H1 (cell line): Measurements from ENCODE around the gene KCNQ1OT1. TPM values are rescaled to one million over a fixed set of nuclear protein-coding genes. Genes with fewer than 3 reads are reported as not detected.

Experiments used
- CTCF ChIA-PET: fragments of 300-600 bp; sonication (Branson Sonifier 250); formaldehyde crosslinking; loops from one replicate; lab custom pipeline; 2021; ENCODE audit not compliant: partially characterized antibody; lab: Charles Lee
- POLR2A ChIA-PET: fragments of 300-600 bp; sonication (Branson Sonifier 250); formaldehyde crosslinking; loops from one replicate; lab custom pipeline; 2021; ENCODE audit warnings: inconsistent platforms; ENCODE audit not compliant: partially characterized antibody; lab: Charles Lee
- DNase-seq, 2 experiments: peaks; one replicate each; pipeline versions ENCODE4 v3.0.0 to v3.0.0-alpha.2; 2010 to 2022; ENCODE audit warnings: low spot score in 2 of 2, low read depth in 1 of 2, mixed read lengths in 1 of 2
- FAIRE-seq: peaks from 2 replicates; lab custom pipeline; 2011; peaks lifted over from hg19 to GRCh38; lab: Jason Lieb, UNC
- H2AFZ ChIP-seq: 2 replicates; pipeline ENCODE4 v1.8.1; 2012; ENCODE audit warnings: low read length, inconsistent platforms
- H2AK5ac ChIP-seq: 2 replicates; pipeline ENCODE4 v1.6.1; 2013; ENCODE audit warnings: low read depth, low read length
- H2BK120ac ChIP-seq: replicated peaks from 2 replicates; pipeline ENCODE3; 2013; ENCODE audit warnings: low read depth, low read length, inconsistent platforms
- H2BK12ac ChIP-seq: 2 replicates; pipeline ENCODE4 v1.6.1; 2013; ENCODE audit warnings: low read depth, low read length
- H2BK15ac ChIP-seq: 2 replicates; pipeline ENCODE4 v1.6.1; 2013; ENCODE audit warnings: low read length
- H2BK20ac ChIP-seq: 2 replicates; pipeline ENCODE4 v1.6.1; 2013; ENCODE audit warnings: low read length
- H2BK5ac ChIP-seq: 2 replicates; pipeline ENCODE4 v1.6.1; 2013; ENCODE audit warnings: low read depth, low read length
- H3K14ac ChIP-seq: 2 replicates; pipeline ENCODE4 v1.6.1; 2013; ENCODE audit warnings: inconsistent platforms; ENCODE audit not compliant: insufficient read length
- H3K18ac ChIP-seq: 2 replicates; pipeline ENCODE4 v1.6.1; 2013; ENCODE audit warnings: low read length; ENCODE audit errors: extremely low read depth
- H3K23ac ChIP-seq: 2 replicates; pipeline ENCODE4 v1.6.1; 2013; ENCODE audit warnings: inconsistent platforms; ENCODE audit not compliant: insufficient read length
- H3K23me2 ChIP-seq: 2 replicates; pipeline ENCODE4 v1.6.1; 2013; ENCODE audit warnings: low read depth, low read length
- H3K27ac ChIP-seq: 2 replicates; pipeline ENCODE4 v1.6.1; 2011; ENCODE audit warnings: low read depth, low read length, inconsistent platforms
- H3K27me3 ChIP-seq, 4 experiments: replicated peaks in 1 of 4; 1 replicate in 1 of 4; 2 replicates in 3 of 4; pipeline versions ENCODE4 v1.6.1 to v1.8.1; 2011 to 2013; ENCODE audit warnings: low read length in 3 of 4, mild to moderate bottlenecking in 3 of 4, inconsistent platforms in 2 of 4, mixed read lengths in 2 of 4, moderate library complexity in 1 of 4; ENCODE audit not compliant: control insufficient read depth in 3 of 4, insufficient read depth in 3 of 4; ENCODE audit errors: extremely low read depth in 1 of 4
- H3K36me3 ChIP-seq, 4 experiments: 2 replicates each; pipeline versions ENCODE4 v1.6.1 to v1.8.1; 2011 to 2013; ENCODE audit warnings: mild to moderate bottlenecking in 4 of 4, low read length in 3 of 4, moderate library complexity in 2 of 4, control low read depth in 1 of 4, inconsistent platforms in 1 of 4; ENCODE audit not compliant: insufficient read depth in 4 of 4, control insufficient read depth in 2 of 4
- H3K4ac ChIP-seq: replicated peaks from 2 replicates; pipeline ENCODE3; 2013; ENCODE audit warnings: low read length, low read depth, mixed read lengths, inconsistent platforms; ENCODE audit not compliant: insufficient read length
- H3K4me1 ChIP-seq, 4 experiments: replicated peaks in 1 of 4; 1 replicate in 1 of 4; 2 replicates in 3 of 4; pipeline versions ENCODE4 v1.6.1 to v1.8.1; 2011 to 2013; ENCODE audit warnings: low read length in 3 of 4, inconsistent platforms in 2 of 4, mixed read lengths in 1 of 4; ENCODE audit not compliant: insufficient read depth in 4 of 4, control insufficient read depth in 3 of 4
- H3K4me2 ChIP-seq, 2 experiments: 2 replicates each; pipeline versions ENCODE4 v1.6.1 to v1.8.1; 2011 to 2013; ENCODE audit warnings: low read depth in 2 of 2, low read length in 2 of 2, control low read depth in 1 of 2, inconsistent platforms in 1 of 2, mild to moderate bottlenecking in 1 of 2; ENCODE audit not compliant: insufficient read depth in 1 of 2
- H3K4me3 ChIP-seq, 4 experiments: fragments of 200-600, 300-600 bp in 1 of 4; sonication (generic), shearing (Covaris generic), sonication (Bioruptor Twin) in 1 of 4; 2 replicates each; pipeline versions ENCODE4 v1.5.1 to v1.8.1; 2011 to 2016; ENCODE audit warnings: low read length in 4 of 4, low read depth in 3 of 4, control low read depth in 2 of 4, inconsistent platforms in 2 of 4, mild to moderate bottlenecking in 2 of 4, mixed read lengths in 1 of 4, moderate library complexity in 1 of 4; ENCODE audit not compliant: insufficient read depth in 2 of 4; ENCODE audit errors: extremely low read depth in 1 of 4
- H3K56ac ChIP-seq: replicated peaks from 2 replicates; pipeline ENCODE3; 2013; ENCODE audit warnings: low read depth, mild to moderate bottlenecking, mixed read lengths, low read length, inconsistent platforms; ENCODE audit not compliant: insufficient read length
- H3K79me1 ChIP-seq: 2 replicates; pipeline ENCODE4 v1.6.1; 2013; ENCODE audit warnings: low read depth, low read length, control low read depth
- H3K79me2 ChIP-seq, 2 experiments: 2 replicates each; pipeline versions ENCODE4 v1.6.1 to v1.8.1; 2012 to 2013; ENCODE audit warnings: low read length in 2 of 2, mild to moderate bottlenecking in 2 of 2, inconsistent platforms in 1 of 2; ENCODE audit not compliant: insufficient read depth in 2 of 2, control insufficient read depth in 1 of 2
- H3K9ac ChIP-seq, 4 experiments: replicated peaks in 1 of 4; 1 replicate in 1 of 4; 2 replicates in 3 of 4; pipeline versions ENCODE4 v1.6.1 to v1.8.1; 2011 to 2013; ENCODE audit warnings: low read depth in 3 of 4, low read length in 3 of 4, control low read depth in 2 of 4, mild to moderate bottlenecking in 2 of 4, moderate library complexity in 2 of 4, inconsistent platforms in 1 of 4; ENCODE audit errors: extremely low read depth in 1 of 4
- H3K9me3 ChIP-seq, 2 experiments: 2 replicates each; pipeline versions ENCODE4 v1.6.1 to v1.8.1; 2012 to 2013; ENCODE audit warnings: mild to moderate bottlenecking in 2 of 2, moderate library complexity in 2 of 2, control low read depth in 1 of 2, inconsistent platforms in 1 of 2, low read depth in 1 of 2, low read length in 1 of 2, mixed read lengths in 1 of 2; ENCODE audit not compliant: insufficient read depth in 2 of 2
- H4K20me1 ChIP-seq, 2 experiments: replicated peaks in 1 of 2; 2 replicates each; pipeline versions ENCODE3 to v1.8.1; 2011 to 2013; ENCODE audit warnings: inconsistent platforms in 2 of 2, low read length in 2 of 2, mild to moderate bottlenecking in 1 of 2; ENCODE audit not compliant: insufficient read depth in 2 of 2, control insufficient read depth in 1 of 2
- H4K5ac ChIP-seq: 2 replicates; pipeline ENCODE4 v1.6.1; 2013; ENCODE audit warnings: low read length, low read depth, mixed read lengths, inconsistent platforms; ENCODE audit not compliant: insufficient read length
- H4K8ac ChIP-seq: 2 replicates; pipeline ENCODE4 v1.8.0; 2013; ENCODE audit warnings: mild to moderate bottlenecking, moderate library complexity, low read length, inconsistent platforms; ENCODE audit not compliant: insufficient read depth; ENCODE audit errors: extremely low read depth
- H4K91ac ChIP-seq: replicated peaks from 2 replicates; pipeline ENCODE3; 2013; ENCODE audit warnings: low read length, mixed read lengths, inconsistent platforms; ENCODE audit not compliant: insufficient read length
- GTF2F1 ChIP-seq: IDR thresholded peaks from 2 replicates; pipeline ENCODE4 v1.6.1; 2012; ENCODE audit warnings: low read depth, low read length, improper control_type of control experiment, borderline replicate concordance
- HDAC6 ChIP-seq: IDR thresholded peaks from one replicate; pipeline ENCODE4 v1.7.1; 2012; ENCODE audit warnings: low read depth, mild to moderate bottlenecking, inconsistent platforms, low read length, moderate library complexity
- KDM5A ChIP-seq: fragments of 200-600 bp; IDR thresholded peaks from 2 replicates; pipeline ENCODE4 v1.7.1; 2012; ENCODE audit warnings: mild to moderate bottlenecking, low read length, inconsistent platforms, mixed read lengths
- RBBP5 ChIP-seq: IDR thresholded peaks from 2 replicates; pipeline ENCODE4 v1.7.1; 2012; ENCODE audit warnings: low read depth, mild to moderate bottlenecking, inconsistent platforms, low read length, moderate library complexity, borderline replicate concordance
- SP2 ChIP-seq: IDR thresholded peaks from 2 replicates; pipeline ENCODE4 v1.6.1; 2012; ENCODE audit warnings: mild to moderate bottlenecking, low read length, inconsistent platforms
- TCF12 ChIP-seq: IDR thresholded peaks from 2 replicates; pipeline ENCODE4 v1.6.1; 2011; ENCODE audit warnings: low read depth, mild to moderate bottlenecking, low read length
- WGBS, 2 experiments: shearing (Covaris generic) in 1 of 2; methylation state at CpG; one replicate each; pipeline versions ENCODE4 v1.1.6 to v1.1.7; 2013 to 2015; ENCODE audit warnings: low lambda C conversion rate in 2 of 2, mixed read lengths in 2 of 2, inconsistent platforms in 1 of 2, low coverage in 1 of 2, missing lambda C conversion rate in 1 of 2; ENCODE audit not compliant: insufficient replicate concordance in 2 of 2, insufficient coverage in 1 of 2, insufficient read length in 1 of 2; ENCODE audit errors: extremely low coverage in 1 of 2, missing lambda C conversion rate in 1 of 2; 5-methylcytosine and 5-hydroxymethylcytosine counted together
- polyA plus RNA-seq, 7 experiments: library from polyadenylated mRNA; depleted of rRNA in 3 of 7; stranded (reverse) in 5 of 7; unstranded in 2 of 7; fragments of >200 nt in 5 of 7; fragments of 200-250 nt in 2 of 7; gene quantifications; 1 replicate in 5 of 7; 2 replicates in 1 of 7; 4 replicates in 1 of 7; pipeline versions ENCODE4 v1.2.1 to v1.2.3, GENCODE V29; 2011 to 2013; ENCODE audit warnings: missing spikeins in 2 of 7, mixed read lengths in 2 of 7
- total RNA-seq: library from RNA; stranded (reverse); fragmentation: NEBNext Ultra II Directional; extraction: Animal tissue kit (Norgen Biotek cat#: 25700); gene quantifications from 2 replicates; pipeline ENCODE4 v1.2.1, GENCODE V29; 2021

KCNQ1OT1 gene
- total and polyA plus RNA-seq, 2 of the 8 experiments (the other 6 are each of a cell fraction or from before 2014, with no cell fraction given), result 0.21 to 1.2 TPM

- CTCF ChIA-PET, result interaction anchor here (1.1 to 1.5 kb wide), 3 partner anchors 46 to 205 kb away, joined by 3 to 4 read pairs (median 3); no protein-coding TSS in a partner anchor
- peaks cover 0 to 23% (median 15%) of the 10 kb centered on the region in 4 experiments; a peak in 6 of 7 replicates for H3K27me3 ChIP-seq
- peaks cover 0 to 4% (median 0%) of the 10 kb centered on the region in 4 experiments; a peak in 1 of 7 replicates for H3K4me1 ChIP-seq
- no peak for DNase-seq
- H2AFZ ChIP-seq, result no peak overlapping the region
- H2BK12ac ChIP-seq, result no peak overlapping the region
- no peak overlapping the region for H3K56ac ChIP-seq
- H3K23ac ChIP-seq, result no peak overlapping the region
- H2BK120ac ChIP-seq, result no peak overlapping the region
- no peak overlapping the region for H4K91ac ChIP-seq
- no peaks in the 10 kb centered on the region for H3K23me2 ChIP-seq
- H3K18ac ChIP-seq, result no peak overlapping the region
- 91% methylated on average over 21 of the region's 21 CpGs; no CpG with 5 or more reads in 1 of the 2 experiments for WGBS, 2 experiments
- no peak overlapping the region for H3K4ac ChIP-seq
- H4K20me1 ChIP-seq, result peaks cover 0 to 4% of the 10 kb centered on the region in 2 experiments
- H3K14ac ChIP-seq, result no peak overlapping the region
- H3K36me3 ChIP-seq, result no peaks in the 10 kb centered on the region
- no peak overlapping the region for H3K4me3 ChIP-seq
- H2BK20ac ChIP-seq, result no peak overlapping the region
- no peak overlapping the region for H2BK5ac ChIP-seq
- H3K79me1 ChIP-seq, result no peaks in the 10 kb centered on the region
- H4K5ac ChIP-seq, result no peak overlapping the region
- no peak overlapping the region for H3K27ac ChIP-seq
- H3K9ac ChIP-seq, result no peak overlapping the region
- H3K9me3 ChIP-seq, result no peaks in the 10 kb centered on the region; a peak in 1 of 4 replicates
- H3K79me2 ChIP-seq, result no peaks in the 10 kb centered on the region
- POLR2A ChIA-PET, result no interaction called here
- H3K4me2 ChIP-seq, result no peak overlapping the region
- TF ChIP-seq KDM5A (no peak), RBBP5 (no peak), GTF2F1 (no peak), SP2 (no peak), TCF12 (no peak), HDAC6 (no peak)
- no peak for FAIRE-seq
- H4K8ac ChIP-seq, result peak overlapping the region; percentile 14; the same call in 1 of the 2 replicates
- H2AK5ac ChIP-seq, result no peak overlapping the region
- no peak overlapping the region for H2BK15ac ChIP-seq
Measured at GRCh38 chr11:2736577-2737225, 36.9 kb upstream of the KCNQ1OT1 start.
